Measurements from ENCODE around the gene WDR62. TPM values are rescaled to one million over a fixed set of nuclear protein-coding genes. Genes with fewer than 3 reads are reported as not detected.

The WDR62 gene
- total RNA-seq, 1 experiment from 2014 or later = 29.6 TPM

DNA sequence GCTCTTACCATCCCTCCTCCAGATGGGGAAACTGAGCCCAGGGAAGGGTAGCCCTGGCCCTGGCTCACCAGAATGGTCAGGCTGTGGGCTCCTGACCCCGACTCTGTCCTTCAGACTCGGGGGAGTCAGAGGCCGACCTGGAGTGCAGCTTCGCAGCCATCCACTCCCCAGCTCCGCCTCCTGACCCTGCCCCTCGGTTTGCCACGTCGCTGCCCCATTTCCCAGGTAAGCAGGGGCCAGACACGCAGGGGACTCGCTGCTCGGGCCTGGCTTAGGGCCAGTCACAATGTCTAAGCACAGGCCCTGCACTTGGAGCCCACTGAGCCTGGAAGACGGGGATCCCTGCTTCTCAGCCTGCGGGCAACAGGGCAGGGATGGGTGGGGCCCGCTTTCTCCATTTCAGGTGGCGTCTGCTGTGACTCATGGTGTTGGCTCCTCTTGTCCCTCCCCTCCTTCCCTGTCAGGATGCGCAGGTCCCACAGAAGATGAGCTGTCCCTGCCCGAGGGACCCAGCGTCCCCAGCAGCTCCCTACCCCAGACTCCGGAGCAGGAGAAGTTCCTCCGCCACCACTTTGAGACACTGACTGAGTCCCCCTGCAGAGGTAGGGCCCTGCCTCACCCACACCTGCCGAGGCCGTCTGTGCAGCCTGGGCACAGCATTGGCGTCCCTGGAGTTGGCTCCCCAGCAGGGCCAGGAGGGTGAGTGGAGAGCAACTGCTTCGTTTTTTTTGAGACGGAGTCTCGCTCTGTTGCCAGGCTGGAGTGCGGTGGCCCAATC lies 47.0 kb downstream of the WDR62 start:
- intact Hi-C loops (cut with micrococcal nuclease; ENCODE audit: unreplicated experiment) = no loop called here
- DNase-seq = no peak
- CTCF ChIA-PET = no interaction called here
- Mint-ChIP-seq H3K4me3 (ENCODE audit: low read depth, unreplicated experiment) (no peak overlapping the region), H3K27ac (ENCODE audit: unreplicated experiment) (no peak overlapping the region), H3K36me3 (ENCODE audit: insufficient read depth, unreplicated experiment) (peaks cover 63% of the 10 kb centered on the region), H3K4me1 (ENCODE audit: low read depth, unreplicated experiment) (no peaks in the 10 kb centered on the region), H3K27me3 (ENCODE audit: unreplicated experiment) (no peaks in the 10 kb centered on the region), H3K9me3 (ENCODE audit: low read depth, unreplicated experiment) (no peaks in the 10 kb centered on the region)
- BruUV-seq (replicated peaks) = no TSS peak
- TF ChIP-seq, protein P1, sequence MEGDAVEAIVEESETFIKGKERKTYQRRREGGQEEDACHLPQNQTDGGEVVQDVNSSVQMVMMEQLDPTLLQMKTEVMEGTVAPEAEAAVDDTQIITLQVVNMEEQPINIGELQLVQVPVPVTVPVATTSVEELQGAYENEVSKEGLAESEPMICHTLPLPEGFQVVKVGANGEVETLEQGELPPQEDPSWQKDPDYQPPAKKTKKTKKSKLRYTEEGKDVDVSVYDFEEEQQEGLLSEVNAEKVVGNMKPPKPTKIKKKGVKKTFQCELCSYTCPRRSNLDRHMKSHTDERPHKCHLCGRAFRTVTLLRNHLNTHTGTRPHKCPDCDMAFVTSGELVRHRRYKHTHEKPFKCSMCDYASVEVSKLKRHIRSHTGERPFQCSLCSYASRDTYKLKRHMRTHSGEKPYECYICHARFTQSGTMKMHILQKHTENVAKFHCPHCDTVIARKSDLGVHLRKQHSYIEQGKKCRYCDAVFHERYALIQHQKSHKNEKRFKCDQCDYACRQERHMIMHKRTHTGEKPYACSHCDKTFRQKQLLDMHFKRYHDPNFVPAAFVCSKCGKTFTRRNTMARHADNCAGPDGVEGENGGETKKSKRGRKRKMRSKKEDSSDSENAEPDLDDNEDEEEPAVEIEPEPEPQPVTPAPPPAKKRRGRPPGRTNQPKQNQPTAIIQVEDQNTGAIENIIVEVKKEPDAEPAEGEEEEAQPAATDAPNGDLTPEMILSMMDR (IDR thresholded peaks at IDR 0.05; ENCODE audit: unreplicated experiment) = no peak

DNA sequence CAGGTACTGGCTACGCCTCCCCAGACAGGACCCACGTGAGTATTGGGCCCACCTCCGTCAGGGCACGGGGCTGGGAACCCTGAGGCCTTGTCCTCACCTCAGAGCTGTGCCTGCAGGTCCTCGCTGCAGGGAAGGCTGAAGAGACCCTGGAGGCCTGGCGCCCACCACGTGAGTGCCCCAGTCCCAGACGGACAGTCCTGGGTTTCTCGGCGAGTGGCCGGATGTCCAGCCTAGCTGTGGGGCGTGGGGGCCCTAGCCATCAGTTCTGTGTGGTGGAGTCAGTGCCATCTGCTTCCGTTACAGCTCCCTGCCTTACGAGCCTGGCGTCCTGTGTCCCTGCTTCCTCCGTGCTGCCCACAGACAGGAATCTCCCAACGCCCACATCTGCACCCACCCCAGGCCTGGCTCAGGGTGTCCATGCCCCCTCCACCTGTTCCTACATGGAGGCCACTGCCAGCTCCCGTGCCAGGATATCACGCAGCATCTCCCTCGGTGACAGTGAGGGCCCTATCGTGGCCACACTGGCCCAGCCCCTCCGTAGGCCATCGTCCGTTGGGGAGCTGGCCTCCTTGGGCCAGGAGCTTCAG lies 48.4 kb downstream of the WDR62 start:
- Mint-ChIP-seq H3K4me1 (ENCODE audit: low read depth, unreplicated experiment) (no peaks in the 10 kb centered on the region), H3K36me3 (ENCODE audit: insufficient read depth, unreplicated experiment) (peaks cover 57% of the 10 kb centered on the region), H3K9me3 (ENCODE audit: low read depth, unreplicated experiment) (no peaks in the 10 kb centered on the region), H3K4me3 (ENCODE audit: low read depth, unreplicated experiment) (no peak overlapping the region), H3K27ac (ENCODE audit: unreplicated experiment) (no peak overlapping the region), H3K27me3 (ENCODE audit: unreplicated experiment) (no peaks in the 10 kb centered on the region)
- BruUV-seq (replicated peaks) = TSS peak; percentile 22
- intact Hi-C loops (cut with micrococcal nuclease; ENCODE audit: unreplicated experiment) = no loop called here
- DNase-seq = no peak
- TF ChIP-seq, protein P1 (IDR thresholded peaks at IDR 0.05; ENCODE audit: unreplicated experiment) = no peak
- CTCF ChIA-PET = interaction anchor here (0.7 kb wide), 1 partner anchor 24 kb away, joined by 3 read pairs; no protein-coding TSS in a partner anchor

DNA sequence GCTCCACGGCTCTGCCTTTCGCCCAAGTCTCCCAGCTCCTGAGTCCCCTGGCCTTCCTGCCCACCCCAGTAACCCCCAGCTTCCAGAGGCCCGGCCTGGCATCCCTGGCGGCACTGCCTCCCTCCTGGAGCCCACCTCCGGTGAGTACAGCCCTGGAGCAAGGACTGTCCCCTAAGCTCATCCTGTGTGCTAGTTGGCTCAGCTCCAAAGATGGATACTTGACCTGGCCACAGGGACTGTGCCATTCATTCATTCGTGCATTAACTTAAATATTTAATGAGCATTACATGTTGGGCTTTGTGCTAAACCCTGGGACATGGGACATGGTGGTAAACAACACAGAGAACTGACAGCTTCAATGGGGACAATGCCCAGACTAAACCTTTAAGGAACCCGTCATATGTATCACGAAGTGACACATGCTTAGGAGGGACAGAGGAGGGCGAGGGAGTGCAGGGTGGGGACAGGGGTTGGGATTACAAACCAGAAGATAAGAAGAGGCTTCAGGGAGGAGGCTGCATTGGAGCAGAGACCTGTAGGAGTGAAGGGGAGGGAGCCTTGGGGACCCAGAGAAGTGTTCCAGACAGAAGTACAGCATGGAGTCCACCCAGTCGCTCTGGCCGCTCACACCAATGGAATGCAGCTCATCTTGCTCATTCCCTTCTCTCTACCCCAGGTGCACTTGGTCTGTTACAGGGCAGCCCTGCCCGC lies 49.3 kb downstream of the WDR62 start:
- no peak overlapping the region for H3K27ac Mint-ChIP-seq (ENCODE audit: unreplicated experiment)
- no peak overlapping the region for H3K4me3 Mint-ChIP-seq (ENCODE audit: low read depth, unreplicated experiment)
- CTCF ChIA-PET = interaction anchor here (0.5 to 0.7 kb wide), 2 partner anchors 23 to 360 kb away, joined by 3 to 4 read pairs; no protein-coding TSS in a partner anchor
- no peaks in the 10 kb centered on the region for H3K4me1 Mint-ChIP-seq (ENCODE audit: low read depth, unreplicated experiment)
- BruUV-seq (replicated peaks) = no TSS peak
- peak; percentile 16 for DNase-seq
- H3K27me3 Mint-ChIP-seq (ENCODE audit: unreplicated experiment) = no peaks in the 10 kb centered on the region
- TF ChIP-seq, protein P1 (IDR thresholded peaks at IDR 0.05; ENCODE audit: unreplicated experiment) = no peak
- intact Hi-C loops (cut with micrococcal nuclease; ENCODE audit: unreplicated experiment) = no loop called here
- H3K9me3 Mint-ChIP-seq (ENCODE audit: low read depth, unreplicated experiment) = no peaks in the 10 kb centered on the region
- H3K36me3 Mint-ChIP-seq (ENCODE audit: insufficient read depth, unreplicated experiment) = peaks cover 56% of the 10 kb centered on the region

DNA sequence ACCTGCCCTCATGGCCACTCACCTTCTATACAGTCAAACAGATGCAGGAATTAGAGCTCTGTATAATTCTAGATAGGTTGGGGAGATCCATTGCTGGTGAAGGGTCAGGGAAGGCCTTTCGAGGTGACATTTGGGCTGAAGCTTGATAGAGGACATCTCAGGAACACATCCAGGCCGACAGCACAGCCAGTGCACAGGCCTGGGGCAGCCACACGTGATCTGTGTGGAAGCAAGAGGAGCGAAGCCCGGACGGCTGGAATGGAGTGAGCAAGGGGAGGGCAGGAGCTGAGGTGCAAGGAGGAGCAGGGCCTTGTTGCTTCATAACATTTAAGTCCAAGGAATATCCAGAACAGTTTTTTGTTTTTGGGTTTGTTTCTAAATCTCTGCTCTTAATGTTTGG lies 51.7 kb downstream of the WDR62 start:
- CTCF ChIA-PET = interaction anchor here (0.7 kb wide), 1 partner anchor 1156 kb away, joined by 6 read pairs; no protein-coding TSS in a partner anchor
- peaks cover 48% of the 10 kb centered on the region for H3K36me3 Mint-ChIP-seq (ENCODE audit: insufficient read depth, unreplicated experiment)
- H3K4me1 Mint-ChIP-seq (ENCODE audit: low read depth, unreplicated experiment) = no peaks in the 10 kb centered on the region
- no peaks in the 10 kb centered on the region for H3K9me3 Mint-ChIP-seq (ENCODE audit: low read depth, unreplicated experiment)
- TF ChIP-seq, protein P1 (IDR thresholded peaks at IDR 0.05; ENCODE audit: unreplicated experiment) = no peak
- H3K27me3 Mint-ChIP-seq (ENCODE audit: unreplicated experiment) = no peaks in the 10 kb centered on the region
- no peak overlapping the region for H3K27ac Mint-ChIP-seq (ENCODE audit: unreplicated experiment)
- BruUV-seq (replicated peaks) = no TSS peak
- DNase-seq = no peak
- intact Hi-C loops (cut with micrococcal nuclease; ENCODE audit: unreplicated experiment) = no loop called here
- H3K4me3 Mint-ChIP-seq (ENCODE audit: low read depth, unreplicated experiment) = no peak overlapping the region
